OCI-LY1 (cell line): ENCODE measurements around the gene SPATS2L.

ENCODE experiments used
- EZH2 ChIP-seq: fragments of 200-600 bp; sonication (generic), shearing (Covaris generic); IDR thresholded peaks from 2 replicates; pipeline ENCODE4 v1.8.0; 2017; ENCODE audit warnings: borderline replicate concordance, mixed run types, mild to moderate bottlenecking, antibody characterized with exemption, low read length, moderate library complexity, mixed read lengths
- TF ChIP-seq, protein P1 (sequence below): fragments of 200-600 bp; sonication (generic), shearing (Covaris generic); IDR thresholded peaks from 2 replicates; pipeline ENCODE4 v1.5.1; 2017; ENCODE audit warnings: mild to moderate bottlenecking, antibody characterized with exemption, low read length, moderate library complexity, mixed read lengths

DNA sequence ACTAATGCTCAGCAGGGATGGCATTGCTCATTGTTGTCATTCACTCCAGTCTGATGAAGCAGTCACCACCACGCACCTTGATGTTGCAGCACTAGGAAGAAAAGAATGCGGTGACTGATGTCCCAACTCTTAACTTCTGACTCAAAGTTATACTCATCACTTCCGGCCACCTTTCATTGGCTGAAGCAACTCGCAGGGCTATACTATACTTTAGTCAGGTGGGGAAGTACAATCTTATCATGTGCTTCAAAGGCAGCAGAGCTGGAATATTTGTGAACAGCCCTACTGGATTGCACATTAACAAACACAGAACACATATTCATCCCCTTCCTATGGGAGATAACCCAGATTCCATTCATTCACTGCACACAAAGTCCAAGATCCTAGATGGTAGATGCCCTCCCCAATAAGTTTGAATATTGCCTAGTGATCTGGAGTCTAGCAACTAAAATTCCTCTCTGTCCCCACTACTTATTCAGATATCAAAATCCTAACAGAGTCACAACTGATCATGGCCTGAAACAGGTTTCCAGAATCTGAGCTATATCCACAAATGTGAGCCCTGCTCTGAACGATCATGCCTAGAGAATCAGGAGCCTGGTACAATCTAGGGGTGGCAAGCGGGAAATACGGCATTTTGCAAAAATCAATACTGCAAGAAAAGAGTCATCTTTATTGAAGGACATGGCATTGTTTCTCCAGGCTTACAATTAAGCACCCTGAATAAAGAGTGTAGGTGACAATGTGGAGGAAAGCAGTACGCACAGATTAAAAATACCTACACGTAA, 3.4 kb upstream of the SPATS2L start:
- TF ChIP-seq EZH2, result no peak
- TF ChIP-seq, protein P1, sequence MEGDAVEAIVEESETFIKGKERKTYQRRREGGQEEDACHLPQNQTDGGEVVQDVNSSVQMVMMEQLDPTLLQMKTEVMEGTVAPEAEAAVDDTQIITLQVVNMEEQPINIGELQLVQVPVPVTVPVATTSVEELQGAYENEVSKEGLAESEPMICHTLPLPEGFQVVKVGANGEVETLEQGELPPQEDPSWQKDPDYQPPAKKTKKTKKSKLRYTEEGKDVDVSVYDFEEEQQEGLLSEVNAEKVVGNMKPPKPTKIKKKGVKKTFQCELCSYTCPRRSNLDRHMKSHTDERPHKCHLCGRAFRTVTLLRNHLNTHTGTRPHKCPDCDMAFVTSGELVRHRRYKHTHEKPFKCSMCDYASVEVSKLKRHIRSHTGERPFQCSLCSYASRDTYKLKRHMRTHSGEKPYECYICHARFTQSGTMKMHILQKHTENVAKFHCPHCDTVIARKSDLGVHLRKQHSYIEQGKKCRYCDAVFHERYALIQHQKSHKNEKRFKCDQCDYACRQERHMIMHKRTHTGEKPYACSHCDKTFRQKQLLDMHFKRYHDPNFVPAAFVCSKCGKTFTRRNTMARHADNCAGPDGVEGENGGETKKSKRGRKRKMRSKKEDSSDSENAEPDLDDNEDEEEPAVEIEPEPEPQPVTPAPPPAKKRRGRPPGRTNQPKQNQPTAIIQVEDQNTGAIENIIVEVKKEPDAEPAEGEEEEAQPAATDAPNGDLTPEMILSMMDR, result no peak
